Upper lobe of left lung (tissue), 4 donors: ENCODE data around the gene MVB12B.

ENCODE experiments used
- POLR2A ChIP-seq, 4 donors: fragments of 450-650 bp; IDR thresholded peaks; one replicate each; pipeline ENCODE4 v1.5.1; 2016 to 2017; ENCODE audit warnings: antibody characterized with exemption in 4 of 4, mild to moderate bottlenecking in 2 of 4
- TF ChIP-seq, protein P1 (sequence below), 6 experiments: fragments of 450-650 bp in 4 of 6; fragments of 200-600 bp in 2 of 6; sonication (generic) in 2 of 6; IDR thresholded peaks; one replicate each; pipeline ENCODE4 v1.5.1; 2016 to 2019; ENCODE audit warnings: antibody characterized with exemption in 6 of 6

DNA sequence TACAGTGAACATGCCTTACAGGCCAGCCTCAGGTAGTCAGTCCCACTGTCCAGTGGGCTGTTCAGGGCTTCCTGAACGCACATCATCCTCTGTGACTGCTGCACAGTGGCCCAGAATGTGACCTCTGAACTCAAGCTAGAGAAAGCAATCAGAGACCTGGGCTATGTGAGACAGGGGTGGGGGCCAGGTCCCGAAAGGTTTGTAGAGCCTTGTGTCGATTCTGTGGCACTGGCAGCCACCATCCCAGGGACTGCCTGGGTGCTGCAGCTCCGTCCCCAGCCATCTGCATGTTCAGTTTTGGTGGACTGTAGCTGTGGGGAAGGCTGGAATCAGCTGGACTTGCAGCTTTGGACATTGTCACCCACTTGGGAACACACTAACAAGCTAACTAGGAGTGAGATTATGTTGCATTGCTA lies 47.7 kb downstream of the MVB12B start:
- TF ChIP-seq, protein P1, sequence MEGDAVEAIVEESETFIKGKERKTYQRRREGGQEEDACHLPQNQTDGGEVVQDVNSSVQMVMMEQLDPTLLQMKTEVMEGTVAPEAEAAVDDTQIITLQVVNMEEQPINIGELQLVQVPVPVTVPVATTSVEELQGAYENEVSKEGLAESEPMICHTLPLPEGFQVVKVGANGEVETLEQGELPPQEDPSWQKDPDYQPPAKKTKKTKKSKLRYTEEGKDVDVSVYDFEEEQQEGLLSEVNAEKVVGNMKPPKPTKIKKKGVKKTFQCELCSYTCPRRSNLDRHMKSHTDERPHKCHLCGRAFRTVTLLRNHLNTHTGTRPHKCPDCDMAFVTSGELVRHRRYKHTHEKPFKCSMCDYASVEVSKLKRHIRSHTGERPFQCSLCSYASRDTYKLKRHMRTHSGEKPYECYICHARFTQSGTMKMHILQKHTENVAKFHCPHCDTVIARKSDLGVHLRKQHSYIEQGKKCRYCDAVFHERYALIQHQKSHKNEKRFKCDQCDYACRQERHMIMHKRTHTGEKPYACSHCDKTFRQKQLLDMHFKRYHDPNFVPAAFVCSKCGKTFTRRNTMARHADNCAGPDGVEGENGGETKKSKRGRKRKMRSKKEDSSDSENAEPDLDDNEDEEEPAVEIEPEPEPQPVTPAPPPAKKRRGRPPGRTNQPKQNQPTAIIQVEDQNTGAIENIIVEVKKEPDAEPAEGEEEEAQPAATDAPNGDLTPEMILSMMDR (IDR thresholded peaks at IDR 0.05) = no peak
- no peak for TF ChIP-seq POLR2A (IDR thresholded peaks at IDR 0.05)
